Measurements from ENCODE around the gene LTBP4.

DNA sequence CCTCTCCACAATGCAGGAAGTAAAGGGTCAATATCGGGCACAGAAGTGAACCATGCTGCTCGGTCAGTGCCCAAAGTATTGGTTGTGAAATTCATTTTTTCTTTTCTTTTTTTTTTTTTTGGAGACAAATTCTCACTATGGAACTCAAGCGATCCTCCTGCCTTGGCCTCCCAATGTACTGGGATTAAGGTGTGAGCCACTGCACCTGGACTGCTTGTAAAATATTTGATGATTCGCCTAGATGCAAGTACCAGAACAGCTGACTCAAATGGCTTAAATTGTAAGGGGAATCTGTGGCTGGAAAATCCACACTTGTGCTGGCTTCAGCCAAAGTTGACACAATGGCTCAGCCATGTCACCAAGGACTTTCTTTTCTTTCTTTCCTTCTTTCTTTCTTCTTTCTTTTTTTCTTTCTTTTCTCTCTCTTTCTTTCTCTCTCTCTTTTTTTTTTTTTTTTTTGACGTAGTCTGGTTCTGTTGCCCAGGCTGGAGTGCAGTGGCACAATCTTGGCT is 45.6 kb downstream of the LTBP4 start:
- TF ChIP-seq, protein P1, sequence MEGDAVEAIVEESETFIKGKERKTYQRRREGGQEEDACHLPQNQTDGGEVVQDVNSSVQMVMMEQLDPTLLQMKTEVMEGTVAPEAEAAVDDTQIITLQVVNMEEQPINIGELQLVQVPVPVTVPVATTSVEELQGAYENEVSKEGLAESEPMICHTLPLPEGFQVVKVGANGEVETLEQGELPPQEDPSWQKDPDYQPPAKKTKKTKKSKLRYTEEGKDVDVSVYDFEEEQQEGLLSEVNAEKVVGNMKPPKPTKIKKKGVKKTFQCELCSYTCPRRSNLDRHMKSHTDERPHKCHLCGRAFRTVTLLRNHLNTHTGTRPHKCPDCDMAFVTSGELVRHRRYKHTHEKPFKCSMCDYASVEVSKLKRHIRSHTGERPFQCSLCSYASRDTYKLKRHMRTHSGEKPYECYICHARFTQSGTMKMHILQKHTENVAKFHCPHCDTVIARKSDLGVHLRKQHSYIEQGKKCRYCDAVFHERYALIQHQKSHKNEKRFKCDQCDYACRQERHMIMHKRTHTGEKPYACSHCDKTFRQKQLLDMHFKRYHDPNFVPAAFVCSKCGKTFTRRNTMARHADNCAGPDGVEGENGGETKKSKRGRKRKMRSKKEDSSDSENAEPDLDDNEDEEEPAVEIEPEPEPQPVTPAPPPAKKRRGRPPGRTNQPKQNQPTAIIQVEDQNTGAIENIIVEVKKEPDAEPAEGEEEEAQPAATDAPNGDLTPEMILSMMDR (IDR thresholded peaks at IDR 0.05): no peak
- TF ChIP-seq POLR2A (IDR thresholded peaks at IDR 0.05): no peak

Measured in sigmoid colon (tissue), 3 donors.